HG03039 (cell line): Measurements from ENCODE around the gene SPATC1L.

Experiments used
- ATAC-seq: cut with Tn5 transposase; IDR thresholded peaks from one replicate; pipeline ENCODE4 v1.9.1; 2021; ENCODE audit warnings: mild to moderate bottlenecking, moderate library complexity; ENCODE audit not compliant: unreplicated experiment

The SPATC1L gene

DNA sequence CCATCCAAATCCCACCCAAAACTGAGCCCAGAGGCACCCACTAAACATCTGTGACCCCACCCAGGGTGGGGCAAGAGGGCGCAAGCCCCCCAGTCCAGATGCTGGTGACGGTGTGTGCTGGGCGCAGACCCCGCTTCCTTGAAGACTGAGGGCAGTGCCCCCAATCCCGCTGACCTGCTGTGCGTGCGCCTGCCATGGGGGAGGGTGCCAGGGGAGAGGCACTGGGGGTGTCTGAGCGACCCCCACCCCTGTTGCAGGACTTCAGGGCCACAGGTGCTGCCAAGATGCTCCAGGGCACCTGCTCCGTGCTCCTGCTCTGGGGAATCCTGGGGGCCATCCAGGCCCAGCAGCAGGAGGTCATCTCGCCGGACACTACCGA is 73.1 kb downstream of the SPATC1L start:
- ATAC-seq = no peak
